Upper lobe of left lung (tissue), 6 donors: ENCODE measurements around the gene UCN2. TPM values are rescaled to one million over a fixed set of nuclear protein-coding genes. Genes with fewer than 3 reads are reported as not detected.
A peak's percentile ranks its signal among the peaks of the same experiment; 100 is the strongest.

Source experiments
- ATAC-seq, 2 donors: fragments of 200-7000 bp; cut with Tn5 transposase; one replicate each; pipeline ENCODE4 v1.9.1; 2022; ENCODE audit warnings: mild to moderate bottlenecking in 2 of 2, moderate library complexity in 2 of 2; ENCODE audit not compliant: low FRiP score in 2 of 2
- DNase-seq, 2 donors: peaks; one replicate each; pipeline ENCODE4 v3.0.0-alpha.2; 2019 to 2020
- H3K27ac ChIP-seq, 4 donors: fragments of 200-600 bp; sonication (generic); one replicate each; pipeline ENCODE4 v1.5.1; 2016 to 2019
- H3K27me3 ChIP-seq, 4 donors: fragments of 200-600 bp; sonication (generic); one replicate each; pipeline ENCODE4 v1.5.1; 2017 to 2019
- H3K36me3 ChIP-seq, 4 donors: fragments of 200-600 bp; sonication (generic); one replicate each; pipeline ENCODE4 v1.5.1; 2016 to 2019
- H3K4me1 ChIP-seq, 4 donors: fragments of 200-600 bp; sonication (generic); one replicate each; pipeline ENCODE4 v1.5.1; 2018 to 2019
- H3K4me3 ChIP-seq, 4 donors: fragments of 200-600 bp; sonication (generic); one replicate each; pipeline ENCODE4 v1.5.1; 2017 to 2019; ENCODE audit warnings: mild to moderate bottlenecking in 2 of 4, moderate library complexity in 1 of 4
- H3K9me3 ChIP-seq, 4 donors: fragments of 200-600 bp; sonication (generic); one replicate each; pipeline ENCODE4 v1.5.1; 2018 to 2019
- CTCF ChIP-seq, 6 experiments: fragments of 450-650 bp in 4 of 6; fragments of 200-600 bp in 2 of 6; sonication (generic) in 2 of 6; IDR thresholded peaks; one replicate each; pipeline ENCODE4 v1.5.1; 2016 to 2019; ENCODE audit warnings: antibody characterized with exemption in 6 of 6
- EP300 ChIP-seq, 4 donors: sonication (generic); formaldehyde crosslinking; IDR thresholded peaks; one replicate each; pipeline ENCODE4 v1.5.1; 2017; ENCODE audit warnings: antibody characterized with exemption in 4 of 4, control low read depth in 2 of 4
- POLR2A ChIP-seq, 4 donors: fragments of 450-650 bp; IDR thresholded peaks; one replicate each; pipeline ENCODE4 v1.5.1; 2016 to 2017; ENCODE audit warnings: antibody characterized with exemption in 4 of 4, mild to moderate bottlenecking in 2 of 4
- POLR2AphosphoS5 ChIP-seq, 2 donors: sonication (generic); formaldehyde crosslinking; IDR thresholded peaks; one replicate each; pipeline ENCODE4 v1.5.1; 2017; ENCODE audit warnings: antibody characterized with exemption in 2 of 2
- WGBS, 2 donors: methylation state at CpG; one replicate each; pipeline ENCODE4 v1.1.5; 2017 to 2018; 5-methylcytosine and 5-hydroxymethylcytosine counted together
- total RNA-seq, 6 donors: library from RNA; depleted of rRNA in 4 of 6; stranded (reverse); fragments of >200 nt in 4 of 6; gene quantifications; one replicate each; pipeline versions ENCODE4 v1.1.0 to v1.2.1, GENCODE V29; 2016 to 2021
- donor health status: DM: no; HTN: no; CAD: no; lungs with moderate emphysema.
- donor health status: DM: no; HTN: yes; CAD: no; lungs with severe emphysema.

Gene UCN2
- total RNA-seq, result not detected

GRCh38 chr3:48563382-48563918 lies at the start of gene UCN2:
TSS of gene UCN2 (minus strand) at chr3:48563781. CDS start at chr3:48563124, 657 bp downstream.
- Histone ChIP-seq H3K27ac (no peak within 1 kb of the TSS), H3K27me3 (no peaks in the 10 kb centered on the region), H3K9me3 (no peaks in the 10 kb centered on the region), H3K4me1 (peaks cover 21 to 36% (median 30%) of the 10 kb centered on the region in 4 donors), H3K4me3 (no peak within 1 kb of the TSS), H3K36me3 (no peaks in the 10 kb centered on the region)
- TF ChIP-seq POLR2A (IDR thresholded peaks at IDR 0.05) (no peak), EP300 (IDR thresholded peaks at IDR 0.05) (no peak), CTCF (IDR thresholded peaks at IDR 0.05) (no peak), POLR2AphosphoS5 (IDR thresholded peaks at IDR 0.05) (no peak)
- DNase-seq (peak in 1 of 2 donors; percentile 37), ATAC-seq (no peak)
- 80 to 83% methylated on average over 6 of the region's 6 CpGs for WGBS, 2 donors

- TF ChIP-seq POLR2AphosphoS5 (IDR thresholded peaks at IDR 0.05), result no peak
- TF ChIP-seq EP300 (IDR thresholded peaks at IDR 0.05), result no peak
- no peak for TF ChIP-seq POLR2A (IDR thresholded peaks at IDR 0.05)
- TF ChIP-seq CTCF (IDR thresholded peaks at IDR 0.05), result no peak
- H3K36me3 ChIP-seq, result peaks cover 0 to 5% (median 0%) of the 10 kb centered on the region in 4 donors
- H3K4me1 ChIP-seq, result peaks cover 10 to 19% (median 12%) of the 10 kb centered on the region in 4 donors
- WGBS, 2 donors, result 48 to 52% methylated on average over 1 of the region's 1 CpG
- H3K4me3 ChIP-seq, result no peak overlapping the region
- H3K27me3 ChIP-seq, result no peaks in the 10 kb centered on the region
- H3K27ac ChIP-seq, result no peak overlapping the region
- H3K9me3 ChIP-seq, result peaks cover 0 to 7% (median 5%) of the 10 kb centered on the region in 4 donors
- no peak for DNase-seq
- no peak for ATAC-seq
Measured at GRCh38 chr3:48612309-48612708, 48.7 kb upstream of the UCN2 start.

- peak; percentile 95 to 98 for DNase-seq
- TF ChIP-seq POLR2A (IDR thresholded peaks at IDR 0.05), result peak in 3 of 4 donors; percentile 70 to 92 (median 79)
- peak; percentile 82 to 99 (median 96) for TF ChIP-seq CTCF (IDR thresholded peaks at IDR 0.05)
- no peak for TF ChIP-seq EP300 (IDR thresholded peaks at IDR 0.05)
- peak; percentile 88 to 94 for TF ChIP-seq POLR2AphosphoS5 (IDR thresholded peaks at IDR 0.05)
- Histone ChIP-seq H3K4me3 (peak within 1 kb of the TSS; percentile 52 to 70 (median 58)), H3K27ac (peak within 1 kb of the TSS; percentile 70 to 93 (median 90)), H3K36me3 (peaks cover 11 to 26% (median 21%) of the 10 kb centered on the region in 4 donors), H3K4me1 (peaks cover 10 to 19% (median 12%) of the 10 kb centered on the region in 4 donors), H3K9me3 (no peaks in the 10 kb centered on the region), H3K27me3 (no peaks in the 10 kb centered on the region)
- ATAC-seq, result peak; percentile 99 to 100
- WGBS, 2 donors, result 3 to 6% methylated on average over 11 to 46 of the region's 86 CpGs
Measured at GRCh38 chr3:48609088-48610005, 45.8 kb upstream of the UCN2 start, which contains the start of gene UQCRC1. TSS of gene UQCRC1 (minus strand) at chr3:48609646. CDS start at chr3:48609620, 26 bp downstream.

- Histone ChIP-seq H3K9me3 (no peaks in the 10 kb centered on the region), H3K27ac (no peak overlapping the region), H3K4me1 (peaks cover 10 to 19% (median 12%) of the 10 kb centered on the region in 4 donors), H3K36me3 (peaks cover 25 to 45% (median 39%) of the 10 kb centered on the region in 4 donors), H3K27me3 (no peaks in the 10 kb centered on the region), H3K4me3 (no peak overlapping the region)
- TF ChIP-seq POLR2A (IDR thresholded peaks at IDR 0.05), result no peak
- TF ChIP-seq POLR2AphosphoS5 (IDR thresholded peaks at IDR 0.05), result no peak
- 90 to 93% methylated on average over 5 of the region's 5 CpGs for WGBS, 2 donors
- ATAC-seq (no peak), DNase-seq (no peak)
Measured at GRCh38 chr3:48607519-48607918, 43.9 kb upstream of the UCN2 start.

- H3K4me3 ChIP-seq, result no peak overlapping the region
- no peak for TF ChIP-seq POLR2A (IDR thresholded peaks at IDR 0.05)
- TF ChIP-seq POLR2AphosphoS5 (IDR thresholded peaks at IDR 0.05), result no peak
- no peak for TF ChIP-seq EP300 (IDR thresholded peaks at IDR 0.05)
- TF ChIP-seq CTCF (IDR thresholded peaks at IDR 0.05), result no peak
- H3K27me3 ChIP-seq, result no peaks in the 10 kb centered on the region
- no peaks in the 10 kb centered on the region for H3K9me3 ChIP-seq
- peaks cover 0 to 7% (median 0%) of the 10 kb centered on the region in 4 donors for H3K4me1 ChIP-seq
- no peak overlapping the region for H3K27ac ChIP-seq
- ATAC-seq, result no peak
- WGBS, 2 donors, result 76% methylated on average over 2 of the region's 2 CpGs
- peaks cover 37 to 89% (median 84%) of the 10 kb centered on the region in 4 donors for H3K36me3 ChIP-seq
- DNase-seq, result no peak
Measured at GRCh38 chr3:48601622-48601994, 38.0 kb upstream of the UCN2 start.
